Renal cortical epithelial cell (primary cell): Measurements from ENCODE around the gene EZH2. TPM values are rescaled to one million over a fixed set of nuclear protein-coding genes. Genes with fewer than 3 reads are reported as not detected.

Source experiments
- DNase-seq: peaks from one replicate; pipeline ENCODE4 v3.0.0-alpha.2; 2011; ENCODE audit warnings: low read depth
- total RNA-seq: library from RNA; depleted of rRNA; stranded (reverse); fragments of >200 nt; gene quantifications from 2 replicates; pipeline ENCODE4 v1.2.3, GENCODE V29; 2014

Gene EZH2
- total RNA-seq, 1 donor from 2014 or later: 7.9 TPM

- no peak for DNase-seq
Measured at GRCh38 chr7:148898845-148899484, 14.9 kb upstream of the EZH2 start.

GRCh38 chr7:148894591-148894990 is 10.5 kb upstream of the EZH2 start:
- DNase-seq: no peak

GRCh38 chr7:148893071-148893470 is 9.0 kb upstream of the EZH2 start:
- DNase-seq: no peak

- no peak for DNase-seq
Measured at GRCh38 chr7:148888300-148888699, 4.2 kb upstream of the EZH2 start.

- DNase-seq: no peak
Measured at GRCh38 chr7:148886844-148887243, 2.8 kb upstream of the EZH2 start.

GRCh38 chr7:148884299-148885022 is 370 bp upstream of the EZH2 start:
- DNase-seq: peak; percentile 60

- DNase-seq: no peak
Measured at GRCh38 chr7:148883266-148884048, 634 bp downstream of the EZH2 start.

- peak; percentile 44 for DNase-seq
Measured at GRCh38 chr7:148882841-148883265, 1.2 kb downstream of the EZH2 start.

GRCh38 chr7:148882192-148882591 is 1.9 kb downstream of the EZH2 start:
- DNase-seq: no peak

GRCh38 chr7:148878317-148878716 is 5.8 kb downstream of the EZH2 start:
- DNase-seq: no peak

GRCh38 chr7:148877517-148877916 is 6.6 kb downstream of the EZH2 start:
- no peak for DNase-seq

- no peak for DNase-seq
Measured at GRCh38 chr7:148872188-148872587, 11.9 kb downstream of the EZH2 start.

GRCh38 chr7:148871551-148871950 is 12.5 kb downstream of the EZH2 start:
- DNase-seq: no peak

GRCh38 chr7:148871030-148871429 is 13.1 kb downstream of the EZH2 start:
- no peak for DNase-seq

GRCh38 chr7:148868378-148868674 is 15.8 kb downstream of the EZH2 start:
- DNase-seq: no peak

GRCh38 chr7:148867596-148868377 is 16.3 kb downstream of the EZH2 start:
- DNase-seq: no peak

- no peak for DNase-seq
Measured at GRCh38 chr7:148866362-148866761, 17.7 kb downstream of the EZH2 start.

GRCh38 chr7:148865283-148865682 is 18.8 kb downstream of the EZH2 start:
- DNase-seq: no peak

- DNase-seq: no peak
Measured at GRCh38 chr7:148863324-148863723, 20.8 kb downstream of the EZH2 start.

- DNase-seq: no peak
Measured at GRCh38 chr7:148862481-148862880, 21.6 kb downstream of the EZH2 start.

GRCh38 chr7:148858489-148858888 is 25.6 kb downstream of the EZH2 start:
- DNase-seq: no peak

GRCh38 chr7:148856891-148857290 is 27.2 kb downstream of the EZH2 start:
- DNase-seq: peak; percentile 46
